HG03097 (cell line): Measurements from ENCODE around the gene LTN1.

ENCODE experiments used
- ATAC-seq: cut with Tn5 transposase; IDR thresholded peaks from one replicate; pipeline ENCODE4 v1.9.1; 2021; ENCODE audit not compliant: unreplicated experiment, low FRiP score

Gene LTN1

DNA sequence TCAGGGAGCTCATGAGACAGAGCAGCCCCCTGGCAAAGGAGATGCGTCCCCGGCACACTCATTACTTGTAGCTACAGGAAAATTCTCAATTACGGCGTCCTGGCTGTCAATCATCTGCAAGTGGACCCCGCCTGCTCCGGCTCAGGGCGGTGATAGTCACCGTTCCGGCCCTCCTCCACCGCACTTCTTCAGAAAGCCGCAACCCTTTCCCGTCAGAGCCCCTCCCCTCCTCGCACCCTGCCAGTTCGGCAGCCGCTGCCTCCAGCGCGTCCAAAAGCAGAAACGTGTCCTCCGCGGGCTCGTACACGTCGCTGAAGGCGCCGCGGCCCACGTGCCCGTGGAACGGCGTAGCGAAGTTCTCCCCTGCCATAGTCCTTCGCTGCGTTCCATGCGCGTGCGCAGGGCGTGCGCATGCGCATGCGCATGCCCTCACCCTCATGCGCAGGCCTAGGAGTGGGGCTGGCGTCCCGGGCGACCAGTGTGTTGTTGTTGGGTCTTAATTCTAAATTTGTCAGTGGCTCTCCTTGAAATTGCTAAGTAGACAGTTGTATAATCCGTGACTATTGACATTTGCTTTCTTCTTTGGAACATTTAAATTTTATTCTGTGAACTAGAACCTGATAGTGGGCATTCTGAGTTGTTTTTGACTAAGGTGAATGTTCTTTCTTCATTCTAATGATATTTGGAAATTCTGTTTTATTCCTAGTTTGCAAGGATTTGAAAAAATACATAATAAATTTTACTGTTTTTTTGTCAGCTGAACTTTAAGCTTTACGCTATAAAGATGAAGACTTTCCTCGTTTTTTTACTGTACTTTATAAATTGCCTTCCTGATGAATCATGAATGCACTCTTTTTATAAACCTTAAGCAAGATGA, 107.5 kb downstream of the LTN1 start:
- peak; percentile 97 for ATAC-seq

DNA sequence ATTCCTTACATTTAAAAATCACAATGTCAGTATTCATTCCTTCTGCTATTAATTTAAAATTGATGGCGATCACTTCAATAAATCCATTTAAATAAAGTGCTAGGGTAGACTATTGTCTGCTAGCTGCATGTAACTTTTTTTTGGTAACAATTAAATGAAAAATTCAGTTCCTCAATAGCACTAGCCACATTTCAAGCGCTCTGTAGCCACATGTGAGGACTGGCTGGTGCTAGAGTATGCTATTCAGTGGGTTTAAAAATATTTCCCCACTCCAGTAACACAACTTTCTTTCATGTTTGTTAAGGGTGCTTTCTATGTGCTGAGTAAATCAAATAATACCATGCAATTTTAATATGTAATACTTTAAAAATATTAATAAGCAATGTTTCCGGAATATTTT, 108.2 kb downstream of the LTN1 start:
- no peak for ATAC-seq

DNA sequence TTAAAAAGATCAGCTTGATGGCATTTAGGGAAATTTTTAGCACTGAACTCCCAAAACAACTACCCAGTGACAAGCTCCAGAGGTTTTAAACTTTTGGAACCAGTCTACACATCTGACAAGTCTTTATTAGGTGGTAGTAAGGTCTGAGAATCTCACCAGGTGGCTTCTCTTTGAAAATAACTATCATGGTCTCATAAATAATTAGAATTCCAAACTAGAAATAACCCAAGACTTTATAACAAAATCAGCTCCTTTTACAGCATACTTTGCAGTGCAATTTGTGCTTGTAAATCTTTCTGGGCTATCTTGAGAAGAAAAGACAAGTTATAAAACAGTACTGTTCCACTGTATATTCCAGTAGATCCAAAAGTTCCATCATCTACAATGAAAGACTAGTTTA, 108.7 kb downstream of the LTN1 start:
- ATAC-seq = no peak

DNA sequence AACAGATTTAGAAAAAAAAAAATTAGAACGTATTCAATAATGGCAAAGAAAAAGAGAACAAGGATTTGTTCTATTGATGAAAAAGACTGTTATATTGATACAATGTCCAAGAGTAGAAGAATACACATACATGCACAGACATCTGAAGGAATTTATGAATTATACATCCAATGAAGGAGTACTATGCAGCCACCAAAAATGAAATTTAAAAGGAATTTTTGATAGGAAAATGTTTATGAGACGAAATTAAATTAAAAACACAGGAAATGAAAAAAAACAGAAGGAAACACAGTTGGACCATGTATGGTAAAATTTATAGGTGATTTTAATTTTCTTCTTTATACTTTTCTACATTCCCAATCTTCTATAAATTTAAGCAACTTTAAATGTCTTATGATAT, 110.3 kb downstream of the LTN1 start:
- ATAC-seq = no peak
